ENCODE data around the gene GOLPH3.

Gene GOLPH3

GRCh38 chr5:32202394-32202793, 28.3 kb upstream of the GOLPH3 start:
- Histone ChIP-seq H4K20me1 (ENCODE audit: insufficient read depth) (no peaks in the 10 kb centered on the region), H2AFZ (ENCODE audit: low read depth) (no peak overlapping the region), H3K4me1 (ENCODE audit: low read depth, poor library complexity, severe bottlenecking) (peaks cover 13% of the 10 kb centered on the region), H3K9ac (no peak overlapping the region), H3K4me2 (no peak overlapping the region), H3K4me3 (IDR thresholded peaks at IDR 0.05; ENCODE audit: insufficient read depth, low read depth, low read length) (no peak overlapping the region), H3K27ac (no peak overlapping the region), H3K27me3 (ENCODE audit: insufficient read depth, low read depth) (no peaks in the 10 kb centered on the region), H3K36me3 (ENCODE audit: insufficient read depth) (no peaks in the 10 kb centered on the region), H3K79me2 (ENCODE audit: insufficient read depth, low read depth) (no peaks in the 10 kb centered on the region)
- TF ChIP-seq, protein P1, sequence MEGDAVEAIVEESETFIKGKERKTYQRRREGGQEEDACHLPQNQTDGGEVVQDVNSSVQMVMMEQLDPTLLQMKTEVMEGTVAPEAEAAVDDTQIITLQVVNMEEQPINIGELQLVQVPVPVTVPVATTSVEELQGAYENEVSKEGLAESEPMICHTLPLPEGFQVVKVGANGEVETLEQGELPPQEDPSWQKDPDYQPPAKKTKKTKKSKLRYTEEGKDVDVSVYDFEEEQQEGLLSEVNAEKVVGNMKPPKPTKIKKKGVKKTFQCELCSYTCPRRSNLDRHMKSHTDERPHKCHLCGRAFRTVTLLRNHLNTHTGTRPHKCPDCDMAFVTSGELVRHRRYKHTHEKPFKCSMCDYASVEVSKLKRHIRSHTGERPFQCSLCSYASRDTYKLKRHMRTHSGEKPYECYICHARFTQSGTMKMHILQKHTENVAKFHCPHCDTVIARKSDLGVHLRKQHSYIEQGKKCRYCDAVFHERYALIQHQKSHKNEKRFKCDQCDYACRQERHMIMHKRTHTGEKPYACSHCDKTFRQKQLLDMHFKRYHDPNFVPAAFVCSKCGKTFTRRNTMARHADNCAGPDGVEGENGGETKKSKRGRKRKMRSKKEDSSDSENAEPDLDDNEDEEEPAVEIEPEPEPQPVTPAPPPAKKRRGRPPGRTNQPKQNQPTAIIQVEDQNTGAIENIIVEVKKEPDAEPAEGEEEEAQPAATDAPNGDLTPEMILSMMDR (conservative IDR thresholded peaks at IDR 0.05; ENCODE audit: low read depth, low read length) = no peak

DNA sequence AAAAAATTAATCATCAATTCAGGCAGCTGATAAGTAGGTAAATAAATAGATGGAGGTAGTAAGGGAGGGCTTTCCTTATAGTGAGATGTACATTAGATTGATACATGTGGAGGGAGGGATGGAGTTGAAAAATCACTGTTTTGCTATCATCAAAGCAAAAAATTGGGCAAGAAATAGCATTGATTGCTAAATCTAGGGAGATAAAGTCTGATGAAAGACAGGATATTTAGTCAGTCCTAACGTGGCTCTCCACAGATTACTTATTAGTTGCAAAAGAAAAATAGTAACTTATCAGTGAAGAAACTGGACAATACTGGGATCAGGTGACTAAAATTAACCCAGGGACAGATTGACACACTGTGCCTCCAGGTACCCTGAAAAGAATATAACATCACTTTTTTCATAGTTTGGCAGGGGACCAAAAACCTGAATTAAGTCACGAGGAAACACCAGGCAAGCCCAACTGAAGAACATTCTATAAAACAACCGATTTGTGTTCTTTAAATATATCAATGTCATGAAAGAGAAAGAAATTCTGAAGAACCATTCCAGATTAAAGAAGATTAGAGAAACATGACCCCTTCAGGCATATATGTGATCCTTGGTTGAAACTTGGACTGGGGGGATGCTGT, 27.1 kb upstream of the GOLPH3 start:
- H3K27ac ChIP-seq = no peak overlapping the region
- TF ChIP-seq, protein P1 (conservative IDR thresholded peaks at IDR 0.05; ENCODE audit: low read depth, low read length) = no peak
- H3K4me2 ChIP-seq = no peak overlapping the region
- H2AFZ ChIP-seq (ENCODE audit: low read depth) = no peak overlapping the region
- H3K27me3 ChIP-seq (ENCODE audit: insufficient read depth, low read depth) = no peaks in the 10 kb centered on the region
- H3K79me2 ChIP-seq (ENCODE audit: insufficient read depth, low read depth) = no peaks in the 10 kb centered on the region
- H3K4me1 ChIP-seq (ENCODE audit: low read depth, poor library complexity, severe bottlenecking) = peaks cover 1% of the 10 kb centered on the region
- H4K20me1 ChIP-seq (ENCODE audit: insufficient read depth) = no peaks in the 10 kb centered on the region
- H3K4me3 ChIP-seq (IDR thresholded peaks at IDR 0.05; ENCODE audit: insufficient read depth, low read depth, low read length) = no peak overlapping the region
- no peaks in the 10 kb centered on the region for H3K36me3 ChIP-seq (ENCODE audit: insufficient read depth)
- H3K9ac ChIP-seq = no peak overlapping the region

DNA sequence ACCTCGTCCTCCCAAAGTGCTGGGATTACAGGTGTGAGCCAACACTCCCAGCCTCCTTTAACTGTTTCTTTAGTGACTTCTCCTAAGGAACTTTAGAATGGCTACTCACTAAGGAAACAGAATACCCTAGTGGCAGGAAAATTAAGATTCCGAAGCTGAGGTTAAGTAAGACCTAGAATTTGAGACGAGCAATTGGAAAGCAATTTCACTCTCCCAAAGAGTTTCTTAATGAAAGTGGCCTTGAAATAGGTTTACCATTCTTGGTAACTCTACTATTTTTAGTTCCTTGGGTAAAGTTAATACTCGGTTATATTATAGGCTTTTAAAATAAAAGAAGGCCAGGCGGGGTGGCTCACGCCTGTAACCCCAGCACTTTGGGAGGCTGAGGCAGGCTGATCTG, 22.9 kb upstream of the GOLPH3 start:
- no peak overlapping the region for H3K9ac ChIP-seq
- TF ChIP-seq, protein P1 (conservative IDR thresholded peaks at IDR 0.05; ENCODE audit: low read depth, low read length) = no peak
- no peaks in the 10 kb centered on the region for H3K27me3 ChIP-seq (ENCODE audit: insufficient read depth, low read depth)
- H3K4me1 ChIP-seq (ENCODE audit: low read depth, poor library complexity, severe bottlenecking) = no peaks in the 10 kb centered on the region
- H3K79me2 ChIP-seq (ENCODE audit: insufficient read depth, low read depth) = no peaks in the 10 kb centered on the region
- no peak overlapping the region for H3K27ac ChIP-seq
- no peaks in the 10 kb centered on the region for H4K20me1 ChIP-seq (ENCODE audit: insufficient read depth)
- no peak overlapping the region for H3K4me3 ChIP-seq (IDR thresholded peaks at IDR 0.05; ENCODE audit: insufficient read depth, low read depth, low read length)
- no peak overlapping the region for H2AFZ ChIP-seq (ENCODE audit: low read depth)
- H3K36me3 ChIP-seq (ENCODE audit: insufficient read depth) = no peaks in the 10 kb centered on the region
- H3K4me2 ChIP-seq = no peak overlapping the region

GRCh38 chr5:32195265-32195664, 21.1 kb upstream of the GOLPH3 start:
- Histone ChIP-seq H3K9ac (no peak overlapping the region), H3K4me3 (IDR thresholded peaks at IDR 0.05; ENCODE audit: insufficient read depth, low read depth, low read length) (no peak overlapping the region), H4K20me1 (ENCODE audit: insufficient read depth) (no peaks in the 10 kb centered on the region), H3K4me1 (ENCODE audit: low read depth, poor library complexity, severe bottlenecking) (no peaks in the 10 kb centered on the region), H2AFZ (ENCODE audit: low read depth) (no peak overlapping the region), H3K36me3 (ENCODE audit: insufficient read depth) (no peaks in the 10 kb centered on the region), H3K27me3 (ENCODE audit: insufficient read depth, low read depth) (no peaks in the 10 kb centered on the region), H3K27ac (no peak overlapping the region), H3K79me2 (ENCODE audit: insufficient read depth, low read depth) (no peaks in the 10 kb centered on the region), H3K4me2 (no peak overlapping the region)
- TF ChIP-seq, protein P1 (conservative IDR thresholded peaks at IDR 0.05; ENCODE audit: low read depth, low read length) = no peak

Data from KMS-11 (cell line).